GM12891 (cell line): Measurements from ENCODE around the gene ZNF600.
"Not testable (repeated sequence)": the region's sequence is repeated elsewhere in the genome, so short reads cannot be mapped to it uniquely, and the experiment has no call there.

ENCODE experiments used
- POLR2A ChIP-seq: IDR thresholded peaks from 2 replicates; pipeline ENCODE4 v1.6.1; 2011; ENCODE audit warnings: low read depth, low read length, control low read depth
- POLR2AphosphoS5 ChIP-seq: IDR thresholded peaks from 2 replicates; pipeline ENCODE4 v1.6.1; 2011; ENCODE audit warnings: low read depth, low read length, control low read depth
- POU2F2 ChIP-seq: IDR thresholded peaks from 2 replicates; pipeline ENCODE4 v1.6.1; 2011; ENCODE audit warnings: low read depth, mild to moderate bottlenecking, control low read depth, low read length, moderate library complexity
- SPI1 ChIP-seq: IDR thresholded peaks from 2 replicates; pipeline ENCODE4 v1.6.1; 2011; ENCODE audit warnings: low read depth, low read length, control low read depth
- TAF1 ChIP-seq: IDR thresholded peaks from 2 replicates; pipeline ENCODE4 v1.6.1; 2011; ENCODE audit warnings: low read depth, low read length, control low read depth

DNA sequence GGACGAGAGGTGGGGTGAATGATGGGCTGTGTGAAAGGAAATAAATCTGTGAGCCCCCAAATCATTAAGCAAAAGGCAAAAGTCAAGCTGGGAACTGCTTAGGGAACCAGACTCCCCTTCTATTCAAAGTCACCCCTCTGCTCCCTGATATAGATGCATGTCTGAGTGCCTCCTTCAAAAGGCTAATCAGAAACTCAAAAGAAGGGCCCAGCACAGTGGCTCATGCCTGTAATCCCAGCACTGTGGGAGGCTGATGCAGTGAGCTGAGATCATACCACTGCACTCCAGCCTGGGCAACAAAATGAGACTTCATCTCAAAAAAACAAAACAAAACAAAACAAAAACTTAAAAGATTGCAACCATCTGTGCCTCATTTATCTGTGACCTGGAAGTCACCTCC, 47.7 kb upstream of the ZNF600 start:
- TF ChIP-seq TAF1, POLR2AphosphoS5, POLR2A, POU2F2, SPI1: not testable (repeated sequence)
